ENCODE results near the gene CCDC178.
"Not testable (repeated sequence)": the region's sequence is repeated elsewhere in the genome, so short reads cannot be mapped to it uniquely, and the experiment has no call there.

Gene CCDC178

DNA sequence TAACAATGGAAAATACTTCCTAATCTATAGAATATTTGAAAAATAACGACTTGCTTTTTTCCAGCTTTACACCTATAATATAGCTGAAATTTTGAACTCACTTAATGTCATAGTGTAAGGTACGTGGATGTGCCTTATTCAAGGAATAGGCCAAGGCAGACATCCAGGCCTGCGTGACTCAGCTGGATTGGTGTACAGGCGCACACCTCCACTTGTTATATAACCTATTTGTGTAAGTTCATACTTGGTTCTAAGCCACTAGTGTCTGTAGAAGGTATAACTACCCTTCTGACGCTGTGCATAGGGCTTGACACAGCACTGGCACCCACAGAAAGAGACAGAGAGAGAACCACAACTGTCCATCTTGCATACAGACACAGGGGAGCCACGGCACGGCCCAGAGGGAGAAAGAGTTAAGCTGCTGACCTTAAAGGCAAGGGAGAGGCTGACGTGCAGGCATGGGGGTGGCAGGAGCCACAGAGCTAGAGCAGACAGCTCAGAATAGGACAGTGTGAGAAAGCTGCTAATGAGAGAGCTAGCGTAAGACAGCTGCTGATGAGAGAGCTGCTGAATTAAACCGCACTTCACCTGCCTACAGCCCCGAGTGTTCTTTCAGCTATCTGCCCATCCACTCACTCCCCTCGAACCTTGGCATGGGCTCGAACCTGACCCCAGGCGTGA lies 16.1 kb downstream of the CCDC178 start:
- Histone ChIP-seq H3K9ac (ENCODE audit: low read depth, low read length) (no peak overlapping the region), H3K36me3 (ENCODE audit: insufficient read depth, low read length) (no peaks in the 10 kb centered on the region), H3K9me3 (ENCODE audit: control insufficient read depth, insufficient read depth, low read length) (no peaks in the 10 kb centered on the region), H3K4me1 (ENCODE audit: insufficient read depth, low read length) (no peaks in the 10 kb centered on the region)

GRCh38 chr18:33421225-33421624 lies 19.3 kb downstream of the CCDC178 start:
- no peaks in the 10 kb centered on the region for H3K4me1 ChIP-seq (ENCODE audit: insufficient read depth, low read length)
- H3K36me3 ChIP-seq (ENCODE audit: insufficient read depth, low read length): no peaks in the 10 kb centered on the region
- H3K9me3 ChIP-seq (ENCODE audit: control insufficient read depth, insufficient read depth, low read length): no peaks in the 10 kb centered on the region
- H3K9ac ChIP-seq (ENCODE audit: low read depth, low read length): no peak overlapping the region

GRCh38 chr18:33404244-33404873 lies 36.2 kb downstream of the CCDC178 start:
- no peaks in the 10 kb centered on the region for H3K4me1 ChIP-seq (ENCODE audit: insufficient read depth, low read length)
- H3K9me3 ChIP-seq (ENCODE audit: control insufficient read depth, insufficient read depth, low read length): no peaks in the 10 kb centered on the region
- no peaks in the 10 kb centered on the region for H3K36me3 ChIP-seq (ENCODE audit: insufficient read depth, low read length)
- H3K9ac ChIP-seq (ENCODE audit: low read depth, low read length): no peak overlapping the region

GRCh38 chr18:33398939-33399338 lies 41.6 kb downstream of the CCDC178 start:
- H3K4me1 ChIP-seq (ENCODE audit: insufficient read depth, low read length); H3K9me3 ChIP-seq (ENCODE audit: control insufficient read depth, insufficient read depth, low read length): not testable (repeated sequence)

GRCh38 chr18:33375829-33376228 lies 64.7 kb downstream of the CCDC178 start:
- Histone ChIP-seq H3K9ac (ENCODE audit: low read depth, low read length) (no peak overlapping the region), H3K36me3 (ENCODE audit: insufficient read depth, low read length) (no peaks in the 10 kb centered on the region), H3K4me1 (ENCODE audit: insufficient read depth, low read length) (no peaks in the 10 kb centered on the region), H3K9me3 (ENCODE audit: control insufficient read depth, insufficient read depth, low read length) (no peaks in the 10 kb centered on the region)

More at GRCh38 chr18:33398939-33399338, 41.6 kb downstream of the CCDC178 start:
- H3K9ac ChIP-seq (ENCODE audit: low read depth, low read length); H3K36me3 ChIP-seq (ENCODE audit: insufficient read depth, low read length): not testable (repeated sequence)

- no peak overlapping the region for H3K9ac ChIP-seq (ENCODE audit: low read depth, low read length)
- peaks cover 5% of the 10 kb centered on the region; the same call in 1 of the 2 replicates for H3K4me1 ChIP-seq (ENCODE audit: insufficient read depth, low read length)
- H3K9me3 ChIP-seq (ENCODE audit: control insufficient read depth, insufficient read depth, low read length): no peaks in the 10 kb centered on the region
- H3K36me3 ChIP-seq (ENCODE audit: insufficient read depth, low read length): no peaks in the 10 kb centered on the region
These were observed 68.1 kb downstream of the CCDC178 start for GRCh38 chr18:33372442-33372841.

DNA sequence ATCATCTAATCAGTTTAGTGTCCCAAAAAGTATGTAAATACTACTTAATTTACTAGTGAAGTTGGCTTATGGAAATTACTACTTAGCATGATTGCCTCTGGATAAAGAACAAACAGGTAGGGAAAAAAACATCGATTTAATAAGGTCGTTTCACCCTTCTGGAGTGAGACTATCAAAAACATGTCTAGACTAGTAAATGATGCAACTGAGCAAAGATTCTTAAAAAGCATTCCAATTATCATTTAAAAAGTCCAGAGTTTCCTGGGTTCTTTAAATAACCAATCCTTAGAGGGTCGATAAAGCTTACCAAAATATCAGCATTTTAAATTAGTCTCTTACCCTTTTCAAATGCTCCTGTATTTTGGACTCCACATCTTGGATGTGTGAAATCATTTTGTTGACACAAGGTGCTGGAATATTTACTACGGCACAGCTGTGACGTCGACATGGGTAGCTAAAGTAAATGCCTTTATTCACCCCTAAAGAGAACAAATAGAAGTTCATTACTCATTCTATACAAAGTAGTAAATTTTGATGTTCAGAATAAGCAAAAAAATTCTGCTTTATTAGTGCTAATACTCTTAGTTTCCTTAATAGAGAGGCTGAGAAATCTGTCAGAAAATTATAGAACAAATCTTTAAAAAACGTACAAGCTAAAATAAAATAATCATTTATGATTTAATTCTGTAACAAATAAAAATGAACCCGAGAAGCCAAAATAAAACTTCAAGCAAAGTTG lies 70.6 kb downstream of the CCDC178 start:
- no peaks in the 10 kb centered on the region for H3K9me3 ChIP-seq (ENCODE audit: control insufficient read depth, insufficient read depth, low read length)
- no peak overlapping the region for H3K9ac ChIP-seq (ENCODE audit: low read depth, low read length)
- H3K4me1 ChIP-seq (ENCODE audit: insufficient read depth, low read length): peaks cover 5% of the 10 kb centered on the region; the same call in 1 of the 2 replicates
- no peaks in the 10 kb centered on the region for H3K36me3 ChIP-seq (ENCODE audit: insufficient read depth, low read length)

DNA sequence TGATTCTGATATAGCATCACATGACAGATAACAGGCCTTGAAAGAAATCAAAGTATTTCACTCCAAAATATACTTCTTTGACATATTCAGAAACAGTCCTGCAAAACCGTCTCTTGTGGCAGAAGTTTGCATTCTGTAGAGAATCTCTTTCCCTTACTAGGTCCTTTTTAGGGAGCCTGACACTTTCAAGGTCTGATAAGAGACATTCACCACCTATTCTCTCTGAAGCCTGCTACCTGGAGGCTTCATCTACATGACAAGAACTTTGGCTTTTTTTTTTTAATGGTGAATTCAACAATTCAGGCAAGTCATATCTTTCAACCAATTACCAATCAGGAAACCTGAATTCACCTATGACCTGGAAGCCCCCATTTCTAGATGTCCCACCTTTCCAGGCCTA lies 83.8 kb downstream of the CCDC178 start:
- H3K4me1 ChIP-seq (ENCODE audit: insufficient read depth, low read length): peaks cover 8% of the 10 kb centered on the region
- no peaks in the 10 kb centered on the region for H3K9me3 ChIP-seq (ENCODE audit: control insufficient read depth, insufficient read depth, low read length)
- H3K36me3 ChIP-seq (ENCODE audit: insufficient read depth, low read length): no peaks in the 10 kb centered on the region
- no peak overlapping the region for H3K9ac ChIP-seq (ENCODE audit: low read depth, low read length)

GRCh38 chr18:33355756-33356155 lies 84.8 kb downstream of the CCDC178 start:
- Histone ChIP-seq H3K9me3 (ENCODE audit: control insufficient read depth, insufficient read depth, low read length) (no peaks in the 10 kb centered on the region), H3K9ac (ENCODE audit: low read depth, low read length) (no peak overlapping the region), H3K36me3 (ENCODE audit: insufficient read depth, low read length) (no peaks in the 10 kb centered on the region), H3K4me1 (ENCODE audit: insufficient read depth, low read length) (peaks cover 8% of the 10 kb centered on the region)

DNA sequence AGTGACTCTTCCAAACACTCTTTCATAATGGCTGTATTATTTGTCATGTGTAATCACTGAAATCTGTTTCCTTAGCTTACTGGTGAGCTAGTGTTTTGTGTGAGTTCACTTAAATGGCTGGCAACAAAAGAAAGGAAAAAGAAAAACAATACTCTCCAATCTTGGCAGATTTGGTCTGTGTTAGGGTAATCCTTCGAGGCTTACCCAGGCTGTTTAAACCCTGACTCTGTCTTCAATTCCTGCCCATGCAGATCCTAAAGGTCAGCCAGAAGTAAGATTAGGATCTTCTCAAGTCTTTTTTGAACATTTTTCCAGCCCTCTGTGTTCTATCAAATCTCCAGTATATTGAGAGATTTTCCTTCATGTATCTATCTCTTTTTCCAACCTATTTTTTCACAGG lies 85.3 kb downstream of the CCDC178 start:
- H3K9ac ChIP-seq (ENCODE audit: low read depth, low read length): no peak overlapping the region
- H3K36me3 ChIP-seq (ENCODE audit: insufficient read depth, low read length): no peaks in the 10 kb centered on the region
- peaks cover 8% of the 10 kb centered on the region for H3K4me1 ChIP-seq (ENCODE audit: insufficient read depth, low read length)
- no peaks in the 10 kb centered on the region for H3K9me3 ChIP-seq (ENCODE audit: control insufficient read depth, insufficient read depth, low read length)

GRCh38 chr18:33350256-33350655 lies 90.3 kb downstream of the CCDC178 start:
- Histone ChIP-seq H3K9ac (ENCODE audit: low read depth, low read length) (no peak overlapping the region), H3K4me1 (ENCODE audit: insufficient read depth, low read length) (peaks cover 1% of the 10 kb centered on the region; the same call in 1 of the 2 replicates), H3K9me3 (ENCODE audit: control insufficient read depth, insufficient read depth, low read length) (no peaks in the 10 kb centered on the region), H3K36me3 (ENCODE audit: insufficient read depth, low read length) (no peaks in the 10 kb centered on the region)

- H3K9me3 ChIP-seq (ENCODE audit: control insufficient read depth, insufficient read depth, low read length): not testable (repeated sequence)
These were observed 100.8 kb downstream of the CCDC178 start for GRCh38 chr18:33339733-33340132.

GRCh38 chr18:33334781-33335180 lies 105.7 kb downstream of the CCDC178 start:
- Histone ChIP-seq H3K4me1 (ENCODE audit: insufficient read depth, low read length) (no peaks in the 10 kb centered on the region), H3K36me3 (ENCODE audit: insufficient read depth, low read length) (no peaks in the 10 kb centered on the region), H3K9me3 (ENCODE audit: control insufficient read depth, insufficient read depth, low read length) (no peaks in the 10 kb centered on the region), H3K9ac (ENCODE audit: low read depth, low read length) (no peak overlapping the region)

More at GRCh38 chr18:33339733-33340132, 100.8 kb downstream of the CCDC178 start:
- not testable (repeated sequence) for H3K36me3 ChIP-seq (ENCODE audit: insufficient read depth, low read length); H3K9ac ChIP-seq (ENCODE audit: low read depth, low read length); H3K4me1 ChIP-seq (ENCODE audit: insufficient read depth, low read length)

DNA sequence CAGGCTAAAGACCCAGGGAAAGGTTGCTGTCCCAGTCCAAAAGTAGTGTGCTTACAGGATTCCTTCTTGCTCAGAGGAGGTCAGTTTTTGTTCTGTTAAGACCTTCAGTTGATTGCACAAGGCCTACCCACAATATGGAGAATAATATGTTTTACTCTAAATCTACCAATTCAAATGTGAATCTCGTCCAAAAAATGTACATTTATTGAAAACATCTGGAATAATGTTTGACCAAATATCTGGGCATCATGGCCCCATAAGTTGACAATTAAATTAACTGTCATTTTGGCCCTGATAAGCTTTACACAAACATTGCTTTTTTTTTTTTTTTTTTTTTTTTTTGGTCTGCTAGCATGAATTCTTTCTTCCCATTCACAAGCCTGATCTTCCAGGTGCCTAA lies 109.8 kb downstream of the CCDC178 start:
- no peaks in the 10 kb centered on the region for H3K4me1 ChIP-seq (ENCODE audit: insufficient read depth, low read length)
- H3K9me3 ChIP-seq (ENCODE audit: control insufficient read depth, insufficient read depth, low read length): no peaks in the 10 kb centered on the region
- H3K36me3 ChIP-seq (ENCODE audit: insufficient read depth, low read length): no peaks in the 10 kb centered on the region
- H3K9ac ChIP-seq (ENCODE audit: low read depth, low read length): no peak overlapping the region

DNA sequence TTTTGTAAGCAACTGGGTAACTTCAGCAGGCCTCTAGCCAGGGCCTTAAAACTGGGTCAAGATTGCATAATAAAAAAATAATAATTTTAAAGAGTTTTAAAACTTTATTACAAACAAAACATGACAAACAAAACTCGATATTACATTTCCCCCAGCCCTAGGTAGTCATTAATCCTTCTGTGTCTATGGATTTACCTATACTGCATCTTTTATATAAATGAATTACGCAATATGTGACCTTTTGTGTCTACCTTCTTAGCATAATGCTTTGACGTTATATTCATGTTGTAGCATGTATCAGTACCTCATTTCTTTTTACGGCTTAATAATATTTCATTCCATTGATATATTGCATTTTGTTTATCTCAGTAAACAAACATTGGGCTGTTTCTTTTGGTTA lies 113.5 kb downstream of the CCDC178 start:
- H3K9me3 ChIP-seq (ENCODE audit: control insufficient read depth, insufficient read depth, low read length): no peaks in the 10 kb centered on the region

More for the DNA sequence above, 113.5 kb downstream of the CCDC178 start:
- Histone ChIP-seq H3K9ac (ENCODE audit: low read depth, low read length) (no peak overlapping the region), H3K36me3 (ENCODE audit: insufficient read depth, low read length) (no peaks in the 10 kb centered on the region), H3K4me1 (ENCODE audit: insufficient read depth, low read length) (no peaks in the 10 kb centered on the region)
